ENCODE results near the gene GSTM3. TPM values are rescaled to one million over a fixed set of nuclear protein-coding genes. Genes with fewer than 3 reads are reported as not detected.
A peak's percentile ranks its signal among the peaks of the same experiment; 100 is the strongest.

The GSTM3 gene
- total RNA-seq, 4 donors from 2014 or later: 68.7 to 213 (median 137) TPM

DNA sequence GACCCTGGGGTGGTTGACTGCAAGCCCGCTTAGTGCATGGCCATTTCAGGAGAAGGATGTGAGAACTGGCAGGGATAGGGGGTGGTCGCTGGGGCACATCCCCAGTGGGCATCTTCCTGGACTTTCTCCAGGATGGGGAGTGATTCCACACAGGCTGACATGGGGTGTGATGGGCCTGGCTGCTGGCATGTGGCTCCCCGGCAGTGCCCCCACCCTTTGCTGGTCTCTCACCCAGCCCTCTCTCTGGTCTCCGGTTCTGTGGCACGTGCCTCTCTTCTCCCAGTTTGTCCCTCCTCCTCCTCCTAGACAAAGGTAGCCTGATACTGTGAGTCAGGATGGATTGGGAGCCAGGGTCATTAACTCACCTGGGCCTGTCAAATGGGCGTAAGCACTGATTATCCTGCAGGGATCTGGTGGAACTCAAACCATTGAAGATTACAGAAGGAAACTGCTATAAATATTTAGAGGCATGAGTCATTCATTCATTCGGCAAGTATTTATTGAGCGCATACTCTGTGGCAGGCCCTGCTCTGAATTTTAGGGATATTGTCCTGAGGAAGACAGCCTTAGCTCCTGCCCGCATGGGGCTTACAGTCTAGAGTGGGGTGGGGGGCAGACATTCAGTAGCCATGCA, 46.5 kb upstream of the GSTM3 start:
- intact Hi-C loops (cut with DNase I; ENCODE audit: low total_unique reads): no loop called here
- no peak overlapping the region for H3K4me3 ChIP-seq (ENCODE audit: low read depth, poor library complexity, severe bottlenecking)

DNA sequence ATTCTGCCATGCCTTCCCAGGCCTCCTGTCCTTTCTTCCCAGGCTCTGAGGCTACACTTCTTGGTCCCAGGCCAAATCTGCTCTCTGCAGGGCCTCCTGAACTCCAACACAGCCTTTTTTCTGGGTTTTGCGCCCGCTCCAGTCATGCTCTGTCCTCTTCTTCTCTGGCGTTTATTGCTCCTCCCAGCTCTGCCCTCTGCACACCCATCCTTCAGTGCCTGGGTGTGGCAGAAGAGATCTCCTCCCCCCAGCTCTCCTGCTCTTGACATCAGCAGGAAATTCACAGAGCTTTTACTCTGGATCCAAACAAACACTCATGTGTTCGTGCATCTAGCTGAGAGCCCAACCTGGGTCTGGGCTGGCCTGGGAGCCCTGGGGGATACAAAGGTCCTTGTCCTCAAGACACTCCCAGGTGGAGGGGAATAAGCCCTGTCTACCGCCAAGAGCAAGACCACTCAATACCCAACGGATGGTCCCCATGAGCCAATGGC, 45.7 kb upstream of the GSTM3 start:
- TF ChIP-seq, protein P1, sequence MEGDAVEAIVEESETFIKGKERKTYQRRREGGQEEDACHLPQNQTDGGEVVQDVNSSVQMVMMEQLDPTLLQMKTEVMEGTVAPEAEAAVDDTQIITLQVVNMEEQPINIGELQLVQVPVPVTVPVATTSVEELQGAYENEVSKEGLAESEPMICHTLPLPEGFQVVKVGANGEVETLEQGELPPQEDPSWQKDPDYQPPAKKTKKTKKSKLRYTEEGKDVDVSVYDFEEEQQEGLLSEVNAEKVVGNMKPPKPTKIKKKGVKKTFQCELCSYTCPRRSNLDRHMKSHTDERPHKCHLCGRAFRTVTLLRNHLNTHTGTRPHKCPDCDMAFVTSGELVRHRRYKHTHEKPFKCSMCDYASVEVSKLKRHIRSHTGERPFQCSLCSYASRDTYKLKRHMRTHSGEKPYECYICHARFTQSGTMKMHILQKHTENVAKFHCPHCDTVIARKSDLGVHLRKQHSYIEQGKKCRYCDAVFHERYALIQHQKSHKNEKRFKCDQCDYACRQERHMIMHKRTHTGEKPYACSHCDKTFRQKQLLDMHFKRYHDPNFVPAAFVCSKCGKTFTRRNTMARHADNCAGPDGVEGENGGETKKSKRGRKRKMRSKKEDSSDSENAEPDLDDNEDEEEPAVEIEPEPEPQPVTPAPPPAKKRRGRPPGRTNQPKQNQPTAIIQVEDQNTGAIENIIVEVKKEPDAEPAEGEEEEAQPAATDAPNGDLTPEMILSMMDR (IDR thresholded peaks at IDR 0.05): no peak
- no peak for TF ChIP-seq POLR2A (IDR thresholded peaks at IDR 0.05)
- WGBS, 2 donors: 61 to 63% methylated on average over 6 of the region's 6 CpGs
- H3K4me3 ChIP-seq (ENCODE audit: low read depth, poor library complexity, severe bottlenecking): no peak overlapping the region
- intact Hi-C loops (cut with DNase I; ENCODE audit: low total_unique reads): no loop called here
- peak in 1 of 2 donors; percentile 73 for DNase-seq (ENCODE audit: low spot score in 2 of 2)

More for the DNA sequence above, 46.5 kb upstream of the GSTM3 start:
- TF ChIP-seq POLR2A (IDR thresholded peaks at IDR 0.05): no peak
- TF ChIP-seq, protein P1 (IDR thresholded peaks at IDR 0.05): no peak
- DNase-seq (ENCODE audit: low spot score in 2 of 2): peak in 1 of 2 donors; percentile 68
- WGBS, 2 donors: 68 to 73% methylated on average over 9 of the region's 9 CpGs

DNA sequence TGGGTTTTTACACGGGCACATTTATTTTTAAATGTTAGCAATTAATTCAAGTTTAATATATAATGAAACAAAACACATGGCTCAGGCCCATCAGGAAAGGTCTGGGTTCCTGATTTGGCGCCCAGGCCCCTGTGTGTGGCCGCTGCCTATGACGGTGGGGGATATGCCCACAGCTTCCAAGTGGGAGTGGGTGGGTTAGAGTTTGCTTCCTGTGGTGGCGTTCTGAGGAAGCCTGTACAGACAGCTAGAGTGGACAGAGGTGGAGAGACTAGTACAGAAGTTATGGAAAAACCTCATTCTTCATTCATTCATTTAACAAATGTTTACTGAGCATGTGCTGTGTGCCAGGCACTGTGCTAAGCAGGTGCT, 45.3 kb upstream of the GSTM3 start:
- WGBS, 2 donors: 72 to 77% methylated on average over 5 of the region's 5 CpGs
- intact Hi-C loops (cut with DNase I; ENCODE audit: low total_unique reads): no loop called here
- peak in 1 of 2 donors; percentile 63 for DNase-seq (ENCODE audit: low spot score in 2 of 2)

DNA sequence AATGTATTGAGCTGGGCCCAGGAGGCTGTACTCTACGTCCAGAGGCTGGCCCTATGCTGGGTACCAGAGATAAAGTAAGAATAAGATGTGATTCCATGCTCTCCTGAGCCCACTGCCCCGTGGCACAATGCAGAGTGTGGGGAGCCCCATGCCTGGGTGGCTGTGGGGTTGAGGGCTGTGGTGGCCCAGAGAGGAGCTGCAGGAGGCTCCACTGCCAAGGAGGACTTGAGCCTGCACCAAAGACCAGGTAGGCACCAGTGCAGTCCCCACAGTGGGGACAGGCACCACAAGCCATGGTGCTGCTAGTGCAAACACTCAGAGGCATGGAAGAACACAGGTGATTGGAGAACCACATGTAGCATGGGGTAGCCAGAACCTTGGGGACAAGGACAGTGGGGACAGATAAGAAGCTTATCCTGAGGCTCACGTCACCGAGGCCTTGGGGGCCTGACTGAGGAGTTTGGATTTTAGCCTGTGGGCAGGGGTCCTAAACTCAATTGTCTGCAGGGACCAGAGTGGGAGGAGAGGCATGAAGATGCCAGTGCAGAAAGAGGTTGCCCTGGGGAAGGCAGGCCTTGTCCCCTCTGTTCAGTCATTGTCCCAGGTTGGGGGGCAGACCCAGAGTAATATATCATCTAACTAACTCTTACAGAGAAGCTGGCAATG, 44.7 kb upstream of the GSTM3 start:
- 89 to 95% methylated on average over 4 of the region's 4 CpGs for WGBS, 2 donors
- no peak for TF ChIP-seq POLR2A (IDR thresholded peaks at IDR 0.05)
- TF ChIP-seq, protein P1 (IDR thresholded peaks at IDR 0.05): no peak
- H3K4me3 ChIP-seq (ENCODE audit: low read depth, poor library complexity, severe bottlenecking): no peak overlapping the region
- intact Hi-C loops (cut with DNase I; ENCODE audit: low total_unique reads): no loop called here
- no peak for DNase-seq (ENCODE audit: low spot score in 2 of 2)

More for the DNA sequence above, 45.3 kb upstream of the GSTM3 start:
- H3K4me3 ChIP-seq (ENCODE audit: low read depth, poor library complexity, severe bottlenecking): no peak overlapping the region
- TF ChIP-seq, protein P1 (IDR thresholded peaks at IDR 0.05): no peak
- no peak for TF ChIP-seq POLR2A (IDR thresholded peaks at IDR 0.05)

DNA sequence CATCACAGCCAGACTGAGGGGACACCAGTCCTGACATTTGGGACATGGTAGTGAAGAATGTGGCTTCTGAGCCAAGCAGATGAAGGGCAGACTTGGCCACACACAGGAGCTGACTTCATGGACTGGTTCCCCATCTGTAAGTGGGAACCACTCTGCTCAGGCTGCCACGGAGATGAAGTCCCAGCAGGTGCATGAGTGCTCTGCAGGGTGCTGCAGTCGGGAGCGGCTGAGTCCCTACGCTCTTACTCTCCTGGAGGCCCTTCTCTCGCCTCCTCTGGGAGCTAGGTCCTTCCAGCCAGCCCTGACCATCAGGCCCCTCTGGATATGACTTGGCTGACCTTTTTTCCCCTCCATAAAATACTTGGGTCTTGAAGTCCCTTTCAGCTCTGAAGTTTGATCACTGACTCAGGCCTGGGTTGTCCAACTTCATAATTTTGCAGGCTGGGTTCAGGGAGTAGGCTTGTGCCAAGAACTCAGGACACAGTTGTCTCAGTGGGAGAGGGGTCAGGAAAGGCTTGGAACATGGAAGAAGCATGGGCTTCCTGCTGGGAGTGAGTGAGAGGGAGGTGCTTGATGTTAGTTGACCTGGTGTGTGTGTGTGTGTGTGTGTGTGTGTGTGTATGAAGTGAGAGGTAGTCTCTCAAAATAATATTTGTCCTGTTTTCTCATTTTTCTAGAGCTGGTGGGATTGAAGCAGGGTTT, 43.9 kb upstream of the GSTM3 start:
- TF ChIP-seq, protein P1 (IDR thresholded peaks at IDR 0.05): no peak
- no peak for TF ChIP-seq POLR2A (IDR thresholded peaks at IDR 0.05)
- WGBS, 2 donors: 90 to 92% methylated on average over 5 of the region's 5 CpGs
- intact Hi-C loops (cut with DNase I; ENCODE audit: low total_unique reads): no loop called here
- no peak overlapping the region for H3K4me3 ChIP-seq (ENCODE audit: low read depth, poor library complexity, severe bottlenecking)
- no peak for DNase-seq (ENCODE audit: low spot score in 2 of 2)

All from lower leg skin (tissue), 4 donors.